OCI-LY7 (cell line): ENCODE data around the gene DPP10. TPM values are rescaled to one million over a fixed set of nuclear protein-coding genes. Genes with fewer than 3 reads are reported as not detected.

Source experiments
- BruUV-seq: library from RNA; stranded (reverse); fragments of 400-500 nt; replicated peaks from 2 replicates; lab custom pipeline; 2021; lab: Mats Ljungman, UMichigan
- CTCF ChIA-PET: fragments of 300-600 bp; sonication (Branson Sonifier 250); formaldehyde crosslinking; loops from one replicate; lab custom pipeline; 2022; ENCODE audit warnings: antibody characterized with exemption; ENCODE audit not compliant: unreplicated experiment; lab: Charles Lee
- POLR2A ChIA-PET: fragments of 300-600 bp; sonication (Branson Sonifier 250); formaldehyde crosslinking; loops from one replicate; lab custom pipeline; 2022; ENCODE audit warnings: antibody characterized with exemption; lab: Charles Lee
- DNase-seq: peaks from one replicate; pipeline ENCODE4 v3.0.0-alpha.2; 2015; ENCODE audit warnings: low spot score
- H2AFZ ChIP-seq: fragments of 200-600 bp; sonication (generic), shearing (Covaris generic); 2 replicates; pipeline ENCODE4 v1.6.1; 2014; ENCODE audit warnings: mild to moderate bottlenecking, antibody characterized with exemption, low read length, moderate library complexity
- H3K27ac ChIP-seq: fragments of 200-600 bp; sonication (generic); 2 replicates; pipeline ENCODE4 v1.5.1; 2014; ENCODE audit warnings: mixed run types, low read depth, mild to moderate bottlenecking, moderate library complexity, low read length, inconsistent platforms; ENCODE audit not compliant: poor library complexity, severe bottlenecking
- H3K36me3 ChIP-seq: fragments of 200-600 bp; sonication (generic); 2 replicates; pipeline ENCODE4 v1.6.1; 2014; ENCODE audit warnings: mild to moderate bottlenecking, antibody characterized with exemption, low read length, moderate library complexity, mixed read lengths; ENCODE audit not compliant: insufficient read depth
- H3K4me1 ChIP-seq: fragments of 200-600 bp; sonication (generic); 2 replicates; pipeline ENCODE4 v1.5.1; 2014; ENCODE audit warnings: mild to moderate bottlenecking, low read length; ENCODE audit not compliant: insufficient read depth, poor library complexity, severe bottlenecking
- H3K4me2 ChIP-seq: fragments of 200-600 bp; sonication (generic); 2 replicates; pipeline ENCODE4 v1.6.1; 2014; ENCODE audit warnings: mild to moderate bottlenecking, low read length
- H3K4me3 ChIP-seq: fragments of 200-600 bp; sonication (generic); 2 replicates; pipeline ENCODE4 v1.5.1; 2014; ENCODE audit warnings: mild to moderate bottlenecking, low read depth, low read length; ENCODE audit not compliant: poor library complexity, severe bottlenecking
- H3K79me2 ChIP-seq: fragments of 200-600 bp; sonication (generic); 2 replicates; pipeline ENCODE4 v1.6.1; 2016; ENCODE audit warnings: low read depth, mild to moderate bottlenecking, low read length, moderate library complexity, mixed read lengths; ENCODE audit not compliant: insufficient read depth
- H3K9me2 ChIP-seq: fragments of 200-600 bp; sonication (generic); 2 replicates; pipeline ENCODE4 v1.6.1; 2016; ENCODE audit warnings: mild to moderate bottlenecking, low read length, mixed read lengths; ENCODE audit not compliant: insufficient read depth
- H3K9me3 ChIP-seq: fragments of 200-600 bp; sonication (generic); 2 replicates; pipeline ENCODE4 v1.6.1; 2014; ENCODE audit warnings: mild to moderate bottlenecking, mixed run types, low read length, mixed read lengths
- H4K20me1 ChIP-seq: fragments of 200-600 bp; sonication (generic); 2 replicates; pipeline ENCODE4 v1.6.1; 2014; ENCODE audit warnings: mild to moderate bottlenecking, antibody characterized with exemption, low read length, moderate library complexity, mixed read lengths; ENCODE audit not compliant: insufficient read depth
- CTCF ChIP-seq: fragments of 200-600 bp; sonication (generic); conservative IDR thresholded peaks from 2 replicates; pipeline ENCODE4 v1.5.1; 2014; ENCODE audit warnings: mild to moderate bottlenecking, antibody characterized with exemption, low read length, moderate library complexity, mixed read lengths
- EZH2phosphoT487 ChIP-seq: fragments of 200-600 bp; sonication (generic); IDR thresholded peaks from 2 replicates; pipeline ENCODE4 v1.6.1; 2018; ENCODE audit warnings: low read depth, borderline replicate concordance, mild to moderate bottlenecking, mixed run types, antibody characterized with exemption, low read length, moderate library complexity, mixed read lengths
- intact Hi-C: fragments of 100-400 bp; cut with micrococcal nuclease; formaldehyde crosslinking; loops from one replicate; pipeline ENCODE4 v1.10.0; 2022; ENCODE audit not compliant: unreplicated experiment
- total RNA-seq, 2 experiments: library from RNA; depleted of rRNA in 1 of 2; stranded (reverse); fragments of >200 nt in 1 of 2; shearing (Covaris generic) in 1 of 2; gene quantifications; 2 replicates each; pipeline ENCODE4 v1.2.3, GENCODE V29; 2014 to 2022

Gene DPP10
- total RNA-seq, 2 experiments from 2014 or later = not detected

GRCh38 chr2:114659880-114660279 lies 217.4 kb downstream of the DPP10 start:
- no peak overlapping the region for H3K4me3 ChIP-seq
- H3K27ac ChIP-seq = no peak overlapping the region
- no TSS peak for BruUV-seq
- no peak for TF ChIP-seq EZH2phosphoT487
- no peak for TF ChIP-seq CTCF
- intact Hi-C loops = no loop called here
- ChIA-PET POLR2A (no interaction called here), CTCF (no interaction called here)
- no peak overlapping the region for H2AFZ ChIP-seq
- no peaks in the 10 kb centered on the region for H3K4me1 ChIP-seq
- H3K79me2 ChIP-seq = no peaks in the 10 kb centered on the region
- no peak for DNase-seq
- H3K9me2 ChIP-seq = no peaks in the 10 kb centered on the region
- H3K36me3 ChIP-seq = no peaks in the 10 kb centered on the region
- H3K9me3 ChIP-seq = no peaks in the 10 kb centered on the region
- no peaks in the 10 kb centered on the region for H4K20me1 ChIP-seq
- H3K4me2 ChIP-seq = no peak overlapping the region

GRCh38 chr2:114661971-114662939 lies 219.8 kb downstream of the DPP10 start:
- Histone ChIP-seq H4K20me1 (no peaks in the 10 kb centered on the region), H2AFZ (no peak overlapping the region), H3K36me3 (no peaks in the 10 kb centered on the region), H3K27ac (no peak overlapping the region), H3K9me3 (no peaks in the 10 kb centered on the region), H3K4me1 (no peaks in the 10 kb centered on the region), H3K79me2 (no peaks in the 10 kb centered on the region), H3K4me2 (no peak overlapping the region), H3K9me2 (no peaks in the 10 kb centered on the region), H3K4me3 (no peak overlapping the region)
- no peak for DNase-seq
- ChIA-PET POLR2A (interaction anchor here (0.6 kb wide), 1 partner anchor 1018 kb away, joined by 3 read pairs; no protein-coding TSS in a partner anchor), CTCF (no interaction called here)
- intact Hi-C loops = no loop called here
- TF ChIP-seq EZH2phosphoT487 (no peak), CTCF (no peak)
- no TSS peak for BruUV-seq

- H3K4me1 ChIP-seq = no peaks in the 10 kb centered on the region
- no peaks in the 10 kb centered on the region for H3K36me3 ChIP-seq
- CTCF ChIA-PET = no interaction called here
- DNase-seq = no peak
- POLR2A ChIA-PET = no interaction called here
- intact Hi-C loops = no loop called here
- H3K4me3 ChIP-seq = no peak overlapping the region
- H2AFZ ChIP-seq = no peak overlapping the region
- no peaks in the 10 kb centered on the region for H3K9me3 ChIP-seq
- H3K4me2 ChIP-seq = no peak overlapping the region
- no peak overlapping the region for H3K27ac ChIP-seq
- no peaks in the 10 kb centered on the region for H4K20me1 ChIP-seq
- H3K9me2 ChIP-seq = no peaks in the 10 kb centered on the region
- H3K79me2 ChIP-seq = no peaks in the 10 kb centered on the region
- no TSS peak for BruUV-seq
- TF ChIP-seq CTCF = no peak
- no peak for TF ChIP-seq EZH2phosphoT487
These were observed 226.0 kb downstream of the DPP10 start for GRCh38 chr2:114668415-114668814.
